Hepatic stellate cell (primary cell): ENCODE results near the gene DIPK1C.

ENCODE experiments used
- DNase-seq: peaks from one replicate; pipeline ENCODE4 v3.0.0; 2011; ENCODE audit warnings: low spot score

Gene DIPK1C

GRCh38 chr18:74419761-74420160 is 37.3 kb downstream of the DIPK1C start:
- no peak for DNase-seq

- DNase-seq, result no peak
These were observed 39.1 kb downstream of the DIPK1C start for GRCh38 chr18:74418023-74418422.

GRCh38 chr18:74416124-74416523 is 41.0 kb downstream of the DIPK1C start:
- DNase-seq, result no peak

- DNase-seq, result no peak
These were observed 42.1 kb downstream of the DIPK1C start for GRCh38 chr18:74414953-74415515.

- no peak for DNase-seq
These were observed 43.3 kb downstream of the DIPK1C start for GRCh38 chr18:74413836-74414235.

- DNase-seq, result no peak
These were observed 44.8 kb downstream of the DIPK1C start for GRCh38 chr18:74412116-74412880.

- no peak for DNase-seq
These were observed 45.6 kb downstream of the DIPK1C start for GRCh38 chr18:74411475-74411874.

GRCh38 chr18:74410441-74410992 is 46.6 kb downstream of the DIPK1C start:
- DNase-seq, result no peak

GRCh38 chr18:74407888-74408287 is 49.2 kb downstream of the DIPK1C start:
- no peak for DNase-seq

- no peak for DNase-seq
These were observed 54.2 kb downstream of the DIPK1C start for GRCh38 chr18:74402806-74403433.

GRCh38 chr18:74400813-74401212 is 56.3 kb downstream of the DIPK1C start:
- DNase-seq, result no peak

GRCh38 chr18:74399091-74399887 is 57.8 kb downstream of the DIPK1C start:
- DNase-seq, result no peak

GRCh38 chr18:74397572-74397971 is 59.5 kb downstream of the DIPK1C start:
- no peak for DNase-seq

- no peak for DNase-seq
These were observed 60.6 kb downstream of the DIPK1C start for GRCh38 chr18:74396171-74397169.

- DNase-seq, result no peak
These were observed 61.4 kb downstream of the DIPK1C start for GRCh38 chr18:74395648-74396154.

GRCh38 chr18:74395006-74395405 is 62.1 kb downstream of the DIPK1C start:
- DNase-seq, result no peak

GRCh38 chr18:74392323-74392722 is 64.8 kb downstream of the DIPK1C start:
- DNase-seq, result no peak

- no peak for DNase-seq
These were observed 66.2 kb downstream of the DIPK1C start for GRCh38 chr18:74390900-74391299.

- no peak for DNase-seq
These were observed 67.1 kb downstream of the DIPK1C start for GRCh38 chr18:74389991-74390390.

GRCh38 chr18:74389171-74389927 is 67.8 kb downstream of the DIPK1C start:
- DNase-seq, result no peak
